Fibroblast of mammary gland (primary cell): ENCODE measurements around the gene GAREM2.

Source experiments
- DNase-seq: peaks from one replicate; pipeline ENCODE4 v3.0.0-alpha.2; 2010; ENCODE audit warnings: low read depth
- H3K4me3 ChIP-seq: 2 replicates; pipeline ENCODE4 v1.5.1; 2011; ENCODE audit warnings: low read depth, mild to moderate bottlenecking, low read length, moderate library complexity; ENCODE audit not compliant: control insufficient read depth
- TF ChIP-seq, protein P1 (sequence below): conservative IDR thresholded peaks from 2 replicates; pipeline ENCODE4 v1.5.1; 2011; ENCODE audit warnings: low read depth, low read length, inconsistent platforms; ENCODE audit not compliant: control insufficient read depth, insufficient read depth

The GAREM2 gene

DNA sequence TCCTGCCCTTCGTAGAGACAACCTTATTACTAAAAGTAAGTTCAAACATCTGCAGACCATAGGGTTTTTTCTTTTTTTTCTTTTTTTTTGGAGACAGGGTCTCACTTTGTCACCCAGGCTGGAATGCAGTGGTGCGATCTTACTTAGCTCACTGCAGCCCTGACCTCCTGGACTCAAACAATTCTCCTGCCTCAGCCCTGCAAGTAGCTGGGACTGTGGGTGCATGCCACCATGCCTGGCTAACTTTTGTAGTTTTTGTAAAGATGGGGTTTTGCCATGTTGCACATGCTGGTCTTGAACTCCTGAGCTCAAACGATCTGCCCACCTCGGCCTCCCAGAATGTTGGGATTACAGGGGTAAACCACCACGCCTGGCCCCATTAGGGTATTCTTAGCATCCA, 39.1 kb downstream of the GAREM2 start:
- TF ChIP-seq, protein P1, sequence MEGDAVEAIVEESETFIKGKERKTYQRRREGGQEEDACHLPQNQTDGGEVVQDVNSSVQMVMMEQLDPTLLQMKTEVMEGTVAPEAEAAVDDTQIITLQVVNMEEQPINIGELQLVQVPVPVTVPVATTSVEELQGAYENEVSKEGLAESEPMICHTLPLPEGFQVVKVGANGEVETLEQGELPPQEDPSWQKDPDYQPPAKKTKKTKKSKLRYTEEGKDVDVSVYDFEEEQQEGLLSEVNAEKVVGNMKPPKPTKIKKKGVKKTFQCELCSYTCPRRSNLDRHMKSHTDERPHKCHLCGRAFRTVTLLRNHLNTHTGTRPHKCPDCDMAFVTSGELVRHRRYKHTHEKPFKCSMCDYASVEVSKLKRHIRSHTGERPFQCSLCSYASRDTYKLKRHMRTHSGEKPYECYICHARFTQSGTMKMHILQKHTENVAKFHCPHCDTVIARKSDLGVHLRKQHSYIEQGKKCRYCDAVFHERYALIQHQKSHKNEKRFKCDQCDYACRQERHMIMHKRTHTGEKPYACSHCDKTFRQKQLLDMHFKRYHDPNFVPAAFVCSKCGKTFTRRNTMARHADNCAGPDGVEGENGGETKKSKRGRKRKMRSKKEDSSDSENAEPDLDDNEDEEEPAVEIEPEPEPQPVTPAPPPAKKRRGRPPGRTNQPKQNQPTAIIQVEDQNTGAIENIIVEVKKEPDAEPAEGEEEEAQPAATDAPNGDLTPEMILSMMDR, result no peak
- H3K4me3 ChIP-seq, result no peak overlapping the region
- DNase-seq, result no peak

DNA sequence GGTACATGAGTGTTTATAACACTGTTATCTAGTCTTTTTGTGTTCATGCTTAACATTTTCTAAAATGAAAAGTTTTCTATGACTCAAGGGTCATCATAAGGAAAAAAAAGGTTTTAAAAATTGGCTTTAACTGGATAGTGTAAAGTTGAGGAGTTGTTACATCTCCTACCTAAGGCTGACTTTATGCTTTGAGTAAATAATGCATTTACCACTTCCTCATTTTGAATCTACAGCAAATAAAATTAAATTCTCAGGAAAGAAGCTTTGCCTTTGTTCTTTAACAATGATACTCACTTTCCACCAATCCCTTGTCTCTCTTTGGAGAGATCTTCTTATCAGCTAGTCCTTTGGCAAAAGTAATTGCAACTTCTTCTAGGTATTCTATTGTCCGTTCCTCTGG, 41.9 kb downstream of the GAREM2 start:
- TF ChIP-seq, protein P1, result no peak
- DNase-seq, result no peak
- no peak overlapping the region for H3K4me3 ChIP-seq

DNA sequence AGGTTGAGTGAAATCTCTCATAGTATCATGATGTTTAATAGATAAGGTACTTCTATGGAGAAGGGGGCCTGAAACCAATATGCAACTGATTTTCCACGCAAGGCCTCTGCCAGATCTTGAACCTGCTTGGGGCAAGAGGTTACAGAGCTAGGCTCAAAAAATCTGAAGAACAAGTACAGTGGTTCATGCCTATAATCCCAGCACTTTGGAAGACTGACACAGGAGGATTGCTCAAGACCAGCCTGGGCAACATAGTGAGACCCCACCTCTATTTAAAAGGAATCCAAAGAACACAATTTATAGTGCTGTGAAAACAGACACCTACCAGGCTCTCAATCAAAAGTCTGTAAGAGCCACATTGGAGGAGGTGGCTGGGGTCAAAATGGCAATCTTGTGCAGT, 42.9 kb downstream of the GAREM2 start:
- no peak for DNase-seq
- TF ChIP-seq, protein P1, result no peak
- H3K4me3 ChIP-seq, result no peak overlapping the region

DNA sequence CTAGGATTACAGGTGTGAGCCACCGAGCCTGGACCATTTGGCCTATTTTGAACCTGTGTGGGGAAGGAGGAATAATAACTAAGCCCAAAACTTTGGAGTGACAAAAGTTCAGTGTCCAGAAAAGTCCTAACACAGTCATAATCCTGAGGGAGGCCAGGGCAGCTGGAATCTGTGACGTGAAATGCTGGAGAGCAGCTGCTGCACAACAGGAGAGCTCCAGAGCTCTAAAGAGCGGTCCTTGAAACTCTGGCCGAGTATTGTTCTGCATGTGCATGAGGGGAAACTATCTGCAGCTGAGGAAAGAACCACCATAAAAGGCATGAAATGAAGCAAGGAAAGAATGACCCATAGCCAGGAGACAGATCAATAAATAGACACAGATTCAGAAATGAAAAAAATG, 43.7 kb downstream of the GAREM2 start:
- DNase-seq, result no peak
- TF ChIP-seq, protein P1, result no peak
- no peak overlapping the region for H3K4me3 ChIP-seq

DNA sequence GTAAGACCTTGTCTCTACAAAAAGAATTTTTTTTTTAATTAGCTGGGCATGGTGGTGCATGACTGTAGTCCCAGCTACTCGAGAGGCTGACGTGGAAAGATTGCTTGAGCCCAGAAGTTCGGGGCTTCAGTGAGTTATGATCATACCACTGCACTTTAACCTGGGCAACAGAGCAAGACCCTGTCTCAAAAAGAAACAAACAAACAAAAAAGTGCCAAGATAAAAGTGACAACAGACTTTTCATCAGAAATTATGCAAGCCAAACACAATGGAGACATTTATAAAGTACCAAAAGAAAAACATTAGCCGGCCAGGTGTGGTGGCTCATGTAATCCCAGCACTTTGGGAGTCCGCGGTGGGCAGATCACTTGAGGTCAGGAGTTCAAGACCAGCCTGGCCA, 44.8 kb downstream of the GAREM2 start:
- DNase-seq, result no peak
- H3K4me3 ChIP-seq, result no peak overlapping the region
- TF ChIP-seq, protein P1, result no peak

DNA sequence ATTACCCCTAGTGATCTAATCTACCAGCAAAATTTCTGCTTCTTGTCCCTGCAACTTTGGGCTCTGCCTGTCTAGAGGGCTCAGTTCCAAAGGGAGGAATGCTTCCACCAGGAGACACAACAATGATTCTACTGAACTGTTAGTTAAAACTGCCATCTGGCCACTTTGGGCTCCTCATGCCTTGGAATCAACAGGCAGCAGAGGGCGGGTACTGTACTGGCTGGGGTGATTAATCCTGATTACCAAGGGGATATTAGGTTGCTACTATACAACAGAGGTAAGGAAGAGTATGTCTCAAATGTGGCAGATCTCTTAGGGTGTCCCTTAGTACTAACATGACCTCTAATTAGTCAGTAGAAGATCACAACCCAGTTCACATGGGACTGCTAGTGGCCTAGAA, 50.1 kb downstream of the GAREM2 start:
- no peak for DNase-seq
- TF ChIP-seq, protein P1, result no peak
- no peak overlapping the region for H3K4me3 ChIP-seq

DNA sequence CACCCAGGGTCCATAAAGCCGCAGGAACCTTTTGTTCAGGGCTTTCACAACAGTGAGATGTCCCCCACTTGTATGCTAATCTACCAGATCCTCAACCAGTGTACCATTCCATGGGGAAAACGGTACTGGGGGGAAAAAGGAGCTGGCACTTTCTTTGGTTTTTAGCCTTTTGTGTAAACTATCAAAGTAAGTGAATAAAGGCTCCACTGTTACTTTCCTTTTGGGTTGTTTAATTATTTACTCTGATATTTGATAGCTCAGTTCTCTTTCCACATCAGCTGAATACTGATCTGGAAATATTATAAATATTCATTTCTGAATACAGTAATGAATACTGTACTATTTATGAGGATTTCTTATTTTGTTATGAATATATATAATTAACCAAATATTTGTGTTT, 51.2 kb downstream of the GAREM2 start:
- no peak overlapping the region for H3K4me3 ChIP-seq
- TF ChIP-seq, protein P1, result no peak
- no peak for DNase-seq
